ENCODE measurements around the gene UTS2B. TPM values are rescaled to one million over a fixed set of nuclear protein-coding genes. Genes with fewer than 3 reads are reported as not detected.
A peak's percentile ranks its signal among the peaks of the same experiment; 100 is the strongest.

Gene UTS2B
- polyA plus RNA-seq, 1 experiment: 1.2 TPM

GRCh38 chr3:191376516-191377141, 46.3 kb upstream of the UTS2B start:
- no peaks in the 10 kb centered on the region for H3K27me3 ChIP-seq (ENCODE audit: control insufficient read depth, insufficient read depth, low read length)
- CTCF ChIA-PET: no interaction called here
- no peak for TF ChIP-seq CTCF (IDR thresholded peaks at IDR 0.05; ENCODE audit: low read depth, low read length)
- peak overlapping the region; percentile 53 for H3K27ac ChIP-seq (ENCODE audit: low read depth, low read length)
- H3K4me3 ChIP-seq (ENCODE audit: low read depth, low read length): no peak overlapping the region
- POLR2A ChIA-PET: no interaction called here
- no peaks in the 10 kb centered on the region for H3K9me3 ChIP-seq (ENCODE audit: control insufficient read depth, insufficient read depth, low read length)
- DNase-seq (ENCODE audit: low read depth, low spot score): no peak

GRCh38 chr3:191373327-191373726, 43.0 kb upstream of the UTS2B start:
- TF ChIP-seq CTCF (IDR thresholded peaks at IDR 0.05; ENCODE audit: low read depth, low read length): no peak
- H3K4me3 ChIP-seq (ENCODE audit: low read depth, low read length): no peak overlapping the region
- no peaks in the 10 kb centered on the region for H3K27me3 ChIP-seq (ENCODE audit: control insufficient read depth, insufficient read depth, low read length)
- DNase-seq (ENCODE audit: low read depth, low spot score): no peak
- no peaks in the 10 kb centered on the region for H3K9me3 ChIP-seq (ENCODE audit: control insufficient read depth, insufficient read depth, low read length)
- H3K27ac ChIP-seq (ENCODE audit: low read depth, low read length): no peak overlapping the region
- POLR2A ChIA-PET: no interaction called here
- CTCF ChIA-PET: interaction anchor here (1.2 kb wide), 1 partner anchor 23 kb away, joined by 3 read pairs; no protein-coding TSS in a partner anchor

GRCh38 chr3:191372122-191372521, 41.8 kb upstream of the UTS2B start:
- Histone ChIP-seq H3K4me3 (ENCODE audit: low read depth, low read length) (no peak overlapping the region), H3K9me3 (ENCODE audit: control insufficient read depth, insufficient read depth, low read length) (no peaks in the 10 kb centered on the region), H3K27me3 (ENCODE audit: control insufficient read depth, insufficient read depth, low read length) (no peaks in the 10 kb centered on the region), H3K27ac (ENCODE audit: low read depth, low read length) (no peak overlapping the region)
- ChIA-PET CTCF (no interaction called here), POLR2A (no interaction called here)
- no peak for TF ChIP-seq CTCF (IDR thresholded peaks at IDR 0.05; ENCODE audit: low read depth, low read length)
- DNase-seq (ENCODE audit: low read depth, low spot score): no peak

- POLR2A ChIA-PET: interaction anchor here (0.6 kb wide), 1 partner anchor 11 kb away, joined by 7 read pairs; no protein-coding TSS in a partner anchor
- TF ChIP-seq CTCF (IDR thresholded peaks at IDR 0.05; ENCODE audit: low read depth, low read length): no peak
These were observed 39.3 kb upstream of the UTS2B start for GRCh38 chr3:191369616-191370010.

GRCh38 chr3:191368755-191369615, 38.7 kb upstream of the UTS2B start:
- H3K9me3 ChIP-seq (ENCODE audit: control insufficient read depth, insufficient read depth, low read length): no peaks in the 10 kb centered on the region
- no peak for TF ChIP-seq CTCF (IDR thresholded peaks at IDR 0.05; ENCODE audit: low read depth, low read length)
- POLR2A ChIA-PET: interaction anchor here (0.6 kb wide), 1 partner anchor 11 kb away, joined by 7 read pairs; no protein-coding TSS in a partner anchor
- no peaks in the 10 kb centered on the region for H3K27me3 ChIP-seq (ENCODE audit: control insufficient read depth, insufficient read depth, low read length)
- no peak overlapping the region for H3K27ac ChIP-seq (ENCODE audit: low read depth, low read length)
- no peak for DNase-seq (ENCODE audit: low read depth, low spot score)
- CTCF ChIA-PET: no interaction called here
- no peak overlapping the region for H3K4me3 ChIP-seq (ENCODE audit: low read depth, low read length)

More at GRCh38 chr3:191369616-191370010, 39.3 kb upstream of the UTS2B start:
- Histone ChIP-seq H3K4me3 (ENCODE audit: low read depth, low read length) (no peak overlapping the region), H3K27me3 (ENCODE audit: control insufficient read depth, insufficient read depth, low read length) (no peaks in the 10 kb centered on the region), H3K27ac (ENCODE audit: low read depth, low read length) (no peak overlapping the region), H3K9me3 (ENCODE audit: control insufficient read depth, insufficient read depth, low read length) (no peaks in the 10 kb centered on the region)
- CTCF ChIA-PET: no interaction called here
- peak; percentile 67 for DNase-seq (ENCODE audit: low read depth, low spot score)
